DLD1 (cell line): ENCODE results near the gene NVL.
"Not testable (repeated sequence)": the region's sequence is repeated elsewhere in the genome, so short reads cannot be mapped to it uniquely, and the experiment has no call there.

Source experiments
- in situ Hi-C: cut with HindIII; loops from 2 replicates; pipeline ENCODE4 v1.10.0; 2017; ENCODE audit warnings: low sequenced_read_pairs

The NVL gene

GRCh38 chr1:224238212-224238611, 91.8 kb downstream of the NVL start:
- in situ Hi-C loops, result no loop called here

DNA sequence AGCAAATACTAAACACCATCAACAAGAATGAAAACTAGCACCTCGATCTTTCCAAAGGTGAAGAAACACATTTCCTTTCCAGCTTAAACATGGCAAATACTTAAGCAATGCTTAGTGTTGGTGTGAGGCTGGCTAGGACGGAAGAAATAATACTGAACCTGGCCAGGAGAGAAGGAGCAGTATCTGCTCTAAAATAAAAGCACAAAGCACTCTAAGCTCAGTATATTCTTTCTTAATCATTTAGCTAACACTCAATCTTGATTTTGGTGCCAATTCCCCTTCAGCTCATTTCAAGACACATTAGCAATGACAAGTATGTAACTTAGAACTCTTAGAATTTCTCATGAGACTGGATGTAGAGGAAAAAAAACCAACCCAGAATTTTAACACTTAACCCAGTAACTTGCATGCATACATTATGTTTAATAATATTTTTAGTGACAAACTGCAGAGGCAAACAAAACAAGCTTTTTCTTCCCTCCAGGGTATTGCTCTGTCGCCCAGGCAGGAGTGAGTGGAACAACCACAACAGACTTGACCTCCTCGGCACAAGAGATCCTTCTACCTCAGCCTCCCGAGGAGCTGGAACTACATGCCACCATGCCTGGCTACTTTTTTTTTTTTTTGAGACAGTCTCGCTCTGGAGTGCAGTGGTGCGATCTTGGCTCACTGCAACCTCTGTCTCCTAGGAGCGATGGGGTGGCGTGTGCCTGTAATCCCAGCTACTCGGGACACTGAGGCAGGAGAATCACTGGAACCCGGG, 92.7 kb downstream of the NVL start:
- in situ Hi-C loops, result no loop called here

GRCh38 chr1:224235813-224236493, 94.0 kb downstream of the NVL start:
- in situ Hi-C loops, result no loop called here

GRCh38 chr1:224234017-224234416, 96.0 kb downstream of the NVL start:
- in situ Hi-C loops, result no loop called here

DNA sequence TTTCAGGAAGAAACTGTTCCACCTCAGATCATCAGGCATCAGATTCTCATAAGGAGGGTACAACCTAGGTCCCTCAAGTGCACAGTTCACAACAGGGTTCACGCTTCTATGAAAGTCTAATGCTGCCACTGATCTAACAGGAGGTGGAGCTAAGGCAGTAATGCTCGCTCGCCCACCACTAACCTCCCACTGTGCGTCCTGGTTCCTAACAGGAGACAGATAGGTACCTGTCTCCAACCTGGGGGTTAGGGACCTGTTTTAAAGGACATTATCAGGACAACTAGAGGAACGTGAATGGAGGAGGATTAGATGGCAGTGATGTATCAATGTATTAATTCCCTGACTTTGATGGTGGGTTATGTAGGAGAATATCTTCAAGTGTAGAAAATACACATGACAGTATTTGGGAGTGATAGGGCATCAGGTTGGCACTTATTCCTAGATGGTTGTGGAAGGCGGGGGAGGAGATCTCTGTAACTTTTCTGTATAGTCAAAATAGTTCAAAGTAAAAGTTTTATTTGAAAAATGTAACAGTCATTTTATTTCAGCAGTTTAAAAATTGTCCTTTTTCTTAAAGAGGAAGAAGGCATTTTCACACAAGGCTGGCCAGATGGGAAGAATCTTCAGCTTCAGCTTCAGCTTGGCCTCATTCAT, 103.0 kb downstream of the NVL start:
- in situ Hi-C loops, result no loop called here

DNA sequence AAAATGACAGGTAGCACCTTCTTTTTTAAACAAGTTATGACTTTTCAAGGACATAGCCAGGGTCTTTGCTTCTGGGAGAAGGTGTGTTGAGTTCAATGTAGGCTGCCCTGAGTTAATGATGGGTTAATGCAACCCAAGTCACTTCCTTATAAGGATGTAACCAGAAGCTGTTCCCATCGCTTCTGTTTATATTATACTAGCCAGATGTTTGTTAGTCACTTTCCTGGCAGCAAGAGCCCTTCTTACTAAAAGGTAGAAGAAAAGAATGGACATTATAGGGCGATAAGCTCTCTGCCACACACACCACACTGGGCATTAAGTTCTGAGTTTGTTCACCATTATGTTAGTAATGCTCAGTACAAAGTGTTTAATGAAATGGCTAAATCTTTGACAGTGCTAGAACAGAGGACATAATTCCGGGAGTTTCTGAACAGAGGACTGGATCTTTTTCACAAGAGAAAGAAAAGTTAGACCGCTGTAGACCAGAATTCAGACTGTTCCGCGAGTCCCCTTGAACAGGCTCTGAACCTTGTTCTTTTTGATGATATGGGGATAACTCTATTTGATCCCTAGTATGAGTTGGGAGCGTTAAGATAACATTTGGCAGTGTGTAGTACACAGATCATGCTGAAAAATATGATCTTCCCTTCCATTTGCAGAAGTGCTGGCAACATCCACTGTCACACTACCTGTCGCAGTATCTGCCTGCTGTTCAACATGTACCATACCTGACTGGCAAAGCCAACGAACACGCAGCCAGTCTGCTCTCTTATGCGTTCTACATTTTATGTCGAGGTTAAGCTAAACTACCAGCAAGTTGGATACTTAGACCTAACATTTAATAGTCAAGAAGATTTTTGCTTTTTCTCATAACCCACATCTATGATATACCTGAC, 105.9 kb downstream of the NVL start:
- in situ Hi-C loops, result no loop called here

- in situ Hi-C loops, result no loop called here
Observed at GRCh38 chr1:224219612-224220059, 110.3 kb downstream of the NVL start.

DNA sequence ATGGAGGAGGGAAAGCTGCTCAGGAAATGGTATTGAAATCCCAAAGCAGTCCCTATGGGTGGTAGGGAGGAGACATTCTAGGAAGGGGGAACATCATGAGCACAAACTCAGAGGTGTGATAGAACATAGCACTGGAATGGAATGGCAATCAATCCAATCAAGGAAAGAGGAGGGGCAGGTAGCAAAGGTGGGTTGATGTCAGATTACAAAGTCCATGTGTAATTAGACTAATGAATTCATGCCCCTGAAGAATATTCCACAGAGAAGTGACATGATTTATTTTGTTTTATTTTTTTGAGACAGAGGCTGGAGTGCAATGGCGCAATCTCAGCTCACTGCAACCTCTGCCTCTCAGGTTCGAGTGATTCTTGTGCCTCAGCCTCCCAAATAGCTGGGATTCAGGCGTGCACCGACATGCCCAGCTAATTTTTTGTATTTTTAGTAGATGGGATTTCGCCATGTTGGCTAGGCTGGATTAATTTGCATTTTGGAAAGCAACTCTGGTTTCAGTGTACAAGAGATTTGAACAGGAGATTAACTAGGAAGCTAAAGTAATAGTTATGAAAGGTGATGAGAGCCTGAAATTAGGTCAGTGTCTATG, 110.9 kb downstream of the NVL start:
- in situ Hi-C loops, result no loop called here

- in situ Hi-C loops, result no loop called here
Observed at GRCh38 chr1:224217655-224218623, 112.0 kb downstream of the NVL start.

GRCh38 chr1:224216382-224216781, 113.6 kb downstream of the NVL start:
- in situ Hi-C loops, result no loop called here

DNA sequence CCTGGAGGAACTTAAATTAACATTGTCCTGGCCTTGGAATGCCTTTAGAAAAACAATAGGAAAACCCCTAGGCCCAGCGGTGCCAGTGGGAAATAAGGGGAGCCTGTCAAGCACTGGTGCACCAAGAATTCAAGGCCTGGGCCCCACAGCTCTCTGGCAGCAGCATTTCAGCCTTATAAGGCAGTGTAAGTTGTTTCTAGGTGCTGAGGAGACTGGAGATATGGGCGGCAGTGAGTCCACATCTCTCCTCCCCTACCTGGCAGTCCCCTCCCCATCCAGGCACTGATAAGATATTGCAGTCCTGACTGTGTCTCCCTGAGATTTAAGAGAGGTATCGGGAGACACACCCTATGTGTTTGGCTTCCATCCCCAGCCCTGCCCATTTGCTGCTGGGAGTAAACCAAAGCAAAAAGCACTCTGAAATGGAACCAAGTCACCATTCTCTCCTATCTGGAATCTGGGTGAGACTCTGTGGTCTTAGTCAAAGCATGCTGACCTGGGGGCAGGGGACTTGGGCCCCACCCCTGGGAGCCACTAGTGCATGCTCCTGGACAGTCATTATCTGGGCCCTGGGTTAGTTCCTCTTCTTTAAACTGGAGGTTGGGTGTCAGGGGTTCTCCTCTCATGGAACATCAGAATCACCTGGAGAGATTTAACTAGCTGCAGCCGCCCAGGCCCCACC, 116.4 kb downstream of the NVL start:
- in situ Hi-C loops, result no loop called here

GRCh38 chr1:224212618-224213061, 117.3 kb downstream of the NVL start:
- in situ Hi-C loops, result no loop called here

DNA sequence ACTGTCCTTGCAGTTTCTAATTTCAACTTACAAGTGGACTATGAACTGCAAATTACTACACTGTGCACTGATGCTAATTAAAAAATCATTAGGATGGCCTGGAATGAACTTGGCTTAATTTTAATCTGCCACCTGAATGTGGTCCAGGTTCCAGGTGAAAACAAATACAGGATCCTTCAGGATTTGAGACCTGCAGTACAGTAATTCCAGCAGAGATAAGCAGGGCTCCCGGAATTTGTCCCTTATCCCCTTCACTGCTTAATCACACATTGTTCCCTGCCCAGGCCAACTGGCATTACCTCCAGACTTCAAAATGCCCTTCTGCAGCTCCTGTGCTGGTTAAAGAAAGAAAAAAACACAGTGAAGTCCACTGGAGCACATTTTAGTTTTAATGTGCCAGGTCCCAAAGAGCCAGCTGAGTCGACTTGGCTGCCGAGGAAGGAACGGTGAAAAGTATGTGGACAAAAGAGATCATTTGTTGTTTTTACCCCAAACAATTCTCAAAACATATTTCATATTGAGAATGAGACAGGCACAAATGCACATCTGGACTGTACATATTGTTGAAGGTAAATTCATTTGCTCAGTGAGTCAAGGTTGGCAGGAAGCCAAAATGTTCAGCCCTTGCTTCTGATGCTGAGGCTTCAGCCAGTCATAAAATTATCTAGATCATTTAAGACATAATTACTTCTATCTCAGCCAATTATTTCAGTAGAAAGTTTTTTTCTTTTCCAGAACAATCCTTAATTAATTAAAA, 118.6 kb downstream of the NVL start:
- in situ Hi-C loops, result no loop called here

DNA sequence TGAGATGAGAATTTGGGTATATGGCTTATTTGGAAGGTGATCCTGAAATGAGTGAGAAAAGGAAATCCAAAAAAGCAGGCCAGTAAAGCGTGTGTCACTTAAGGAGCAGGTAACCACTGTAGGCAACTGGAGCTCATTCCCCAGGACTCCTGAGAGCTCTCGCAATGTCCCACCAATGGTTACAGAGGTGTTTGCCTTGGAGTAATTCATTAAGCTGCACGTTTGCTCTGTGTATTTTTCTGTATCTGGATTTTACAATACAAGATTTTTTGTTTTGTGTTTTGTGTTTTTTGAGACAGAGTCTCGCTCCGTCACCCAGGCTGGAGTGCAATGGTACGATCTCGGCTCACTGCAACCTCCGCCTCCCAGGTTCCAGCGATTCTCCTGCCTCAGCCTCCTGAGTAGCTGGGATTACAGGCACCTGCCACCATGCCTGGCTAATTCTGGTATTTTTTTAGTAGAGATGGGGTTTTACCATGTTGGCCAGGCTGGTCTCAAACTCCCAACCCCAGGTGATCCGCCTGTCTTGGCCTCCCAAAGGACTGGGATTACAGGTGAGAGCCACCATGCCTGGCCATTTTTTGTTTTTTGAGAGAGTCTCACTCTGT, 123.9 kb downstream of the NVL start:
- in situ Hi-C loops, result not testable (repeated sequence)

DNA sequence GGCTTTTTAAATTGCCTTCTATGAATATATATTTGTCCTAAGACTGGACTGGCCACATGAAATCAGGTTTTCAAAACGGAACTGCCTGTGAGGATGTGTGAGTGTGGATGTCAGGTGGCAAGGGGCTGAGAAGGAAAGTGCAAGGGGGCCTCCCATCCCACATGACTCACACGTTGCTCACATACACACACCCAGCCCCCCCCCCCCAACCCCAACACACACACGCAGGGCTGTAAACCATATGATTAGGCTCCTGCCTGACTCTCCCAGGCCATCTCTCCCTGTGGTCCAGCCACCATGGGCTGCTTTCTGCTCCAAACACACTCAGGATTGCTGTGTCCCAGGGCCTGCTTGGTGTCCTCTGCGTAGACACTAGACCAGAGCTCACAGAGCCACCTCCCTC, 124.5 kb downstream of the NVL start:
- in situ Hi-C loops, result no loop called here

GRCh38 chr1:224203243-224204016, 126.5 kb downstream of the NVL start:
- in situ Hi-C loops, result no loop called here

GRCh38 chr1:224201853-224202252, 128.1 kb downstream of the NVL start:
- in situ Hi-C loops, result no loop called here
